Measurements from ENCODE around the gene WDFY2.

DNA sequence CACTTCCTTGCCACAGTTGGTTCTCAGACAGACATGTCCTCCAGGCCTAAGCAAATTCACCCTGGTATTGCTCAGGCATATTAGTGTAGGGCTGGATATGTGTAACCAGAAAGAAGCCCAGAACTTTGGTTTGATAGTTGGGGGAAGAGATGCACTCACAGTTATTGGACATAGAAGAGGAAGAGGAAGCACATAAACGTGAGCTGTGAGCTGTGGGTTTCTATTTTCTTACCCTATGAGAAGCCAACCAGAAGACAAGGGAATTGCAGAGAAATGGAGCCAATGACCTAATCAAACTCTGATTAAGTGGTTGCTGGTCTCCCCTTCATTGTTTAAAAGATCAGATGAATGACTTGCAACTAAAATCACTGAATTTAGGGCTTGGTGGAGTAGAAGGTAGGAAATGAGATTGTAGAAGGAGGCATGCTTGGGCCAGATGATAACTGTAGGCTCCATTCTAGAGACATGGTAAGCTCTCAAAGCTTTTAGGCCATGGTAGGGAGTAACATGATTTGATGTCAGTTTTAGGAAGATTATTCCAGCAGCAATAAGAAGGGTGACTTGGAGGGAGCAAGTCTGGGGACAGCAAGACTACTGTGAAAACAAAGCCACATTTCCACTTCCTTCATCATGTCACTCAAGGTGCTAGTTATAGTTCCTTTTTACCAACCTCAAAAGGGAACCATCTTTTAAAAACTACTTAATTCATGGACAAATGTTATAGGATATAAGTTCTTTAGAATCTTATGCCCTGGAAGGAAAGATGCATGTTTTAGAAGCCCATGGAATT is 24.1 kb upstream of the WDFY2 start:
- TF ChIP-seq, protein P1, sequence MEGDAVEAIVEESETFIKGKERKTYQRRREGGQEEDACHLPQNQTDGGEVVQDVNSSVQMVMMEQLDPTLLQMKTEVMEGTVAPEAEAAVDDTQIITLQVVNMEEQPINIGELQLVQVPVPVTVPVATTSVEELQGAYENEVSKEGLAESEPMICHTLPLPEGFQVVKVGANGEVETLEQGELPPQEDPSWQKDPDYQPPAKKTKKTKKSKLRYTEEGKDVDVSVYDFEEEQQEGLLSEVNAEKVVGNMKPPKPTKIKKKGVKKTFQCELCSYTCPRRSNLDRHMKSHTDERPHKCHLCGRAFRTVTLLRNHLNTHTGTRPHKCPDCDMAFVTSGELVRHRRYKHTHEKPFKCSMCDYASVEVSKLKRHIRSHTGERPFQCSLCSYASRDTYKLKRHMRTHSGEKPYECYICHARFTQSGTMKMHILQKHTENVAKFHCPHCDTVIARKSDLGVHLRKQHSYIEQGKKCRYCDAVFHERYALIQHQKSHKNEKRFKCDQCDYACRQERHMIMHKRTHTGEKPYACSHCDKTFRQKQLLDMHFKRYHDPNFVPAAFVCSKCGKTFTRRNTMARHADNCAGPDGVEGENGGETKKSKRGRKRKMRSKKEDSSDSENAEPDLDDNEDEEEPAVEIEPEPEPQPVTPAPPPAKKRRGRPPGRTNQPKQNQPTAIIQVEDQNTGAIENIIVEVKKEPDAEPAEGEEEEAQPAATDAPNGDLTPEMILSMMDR (IDR thresholded peaks at IDR 0.05; ENCODE audit: low read depth, low read length): no peak
- TF ChIP-seq POLR2A (IDR thresholded peaks at IDR 0.05; ENCODE audit: extremely low read depth, insufficient read length) (no peak), MYC (IDR thresholded peaks at IDR 0.05; ENCODE audit: low read depth, low read length) (0 out of 2 replicates have a peak, but pooled peaks have one; percentile 38)

Measured in NB4 (cell line).